ENCODE measurements around the gene SCYGR3.
"Not testable (repeated sequence)": the region's sequence is repeated elsewhere in the genome, so short reads cannot be mapped to it uniquely, and the experiment has no call there.

Gene SCYGR3

DNA sequence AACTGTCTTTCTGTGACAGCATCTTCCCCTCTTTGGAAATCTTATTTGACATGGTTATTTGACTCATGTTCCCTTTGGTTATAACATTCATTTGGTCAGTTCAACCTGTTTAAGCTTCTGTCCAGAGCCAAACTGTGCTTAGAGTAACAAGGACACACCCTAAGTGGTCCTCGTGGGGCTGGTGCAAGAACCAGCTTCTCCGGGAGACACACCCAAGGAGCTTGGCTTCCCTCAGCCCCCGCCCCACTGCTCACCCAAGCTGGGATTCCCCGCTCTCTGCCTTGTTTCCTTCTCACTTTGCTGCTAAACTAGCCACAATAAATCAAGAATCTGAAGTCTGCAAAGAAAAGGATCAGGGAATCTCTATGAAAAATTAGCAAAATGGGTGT lies 1.4 kb downstream of the SCYGR3 start:
- DNase-seq (ENCODE audit: low read depth) = no peak

DNA sequence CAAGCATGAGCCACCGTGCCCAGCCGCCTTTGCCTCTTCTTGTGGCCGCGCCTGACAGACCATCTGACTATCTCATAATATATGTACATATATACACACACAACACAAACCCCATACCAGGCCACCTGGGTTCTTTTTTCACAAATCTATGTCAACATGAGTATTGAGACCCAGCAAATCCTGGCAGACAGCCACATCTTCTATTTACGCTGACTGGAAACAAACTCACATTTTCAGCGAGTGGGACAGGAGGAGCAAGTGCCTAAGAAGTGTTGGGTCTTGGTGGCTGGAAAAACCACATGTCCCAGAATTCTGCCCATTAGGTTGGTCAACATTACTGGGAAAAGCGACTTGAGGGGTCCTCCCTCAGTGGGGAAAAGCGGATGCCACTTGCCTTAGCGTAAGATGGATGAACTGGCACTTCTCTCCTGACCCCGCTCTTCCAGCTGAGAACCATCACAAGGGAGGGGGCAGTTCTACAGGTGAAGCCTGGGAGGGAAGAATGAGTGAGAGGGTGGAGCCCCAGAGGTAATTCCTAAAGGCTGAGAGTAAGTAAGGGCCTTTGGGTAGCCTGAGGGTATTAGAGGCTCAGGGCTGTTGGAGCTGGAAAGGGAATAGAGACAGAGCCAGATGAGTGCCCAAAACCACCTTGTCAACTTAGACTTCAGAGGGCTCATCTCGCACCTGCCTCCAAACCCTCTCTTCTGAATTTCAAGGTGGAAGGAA lies 1.9 kb downstream of the SCYGR3 start:
- DNase-seq (ENCODE audit: low read depth) = no peak

DNA sequence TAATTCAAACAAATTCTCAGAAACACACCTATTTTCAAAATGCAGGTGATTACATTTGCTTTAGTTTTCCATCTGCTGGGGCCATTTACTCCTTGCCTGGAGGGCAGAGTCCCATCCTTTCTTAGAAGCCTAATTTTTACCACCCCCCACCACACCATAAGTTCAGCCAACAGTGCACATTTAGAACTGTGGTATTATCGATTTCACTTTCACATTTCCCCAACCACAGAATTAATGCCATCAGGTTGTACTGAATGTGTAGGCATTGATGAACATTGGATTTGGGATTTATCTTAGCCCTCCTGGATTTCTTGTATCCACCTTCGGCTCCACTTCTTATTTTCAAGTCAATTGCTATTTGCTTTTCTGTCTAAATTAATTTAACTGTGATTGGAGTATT lies 4.5 kb downstream of the SCYGR3 start:
- no peak for DNase-seq (ENCODE audit: low read depth)

DNA sequence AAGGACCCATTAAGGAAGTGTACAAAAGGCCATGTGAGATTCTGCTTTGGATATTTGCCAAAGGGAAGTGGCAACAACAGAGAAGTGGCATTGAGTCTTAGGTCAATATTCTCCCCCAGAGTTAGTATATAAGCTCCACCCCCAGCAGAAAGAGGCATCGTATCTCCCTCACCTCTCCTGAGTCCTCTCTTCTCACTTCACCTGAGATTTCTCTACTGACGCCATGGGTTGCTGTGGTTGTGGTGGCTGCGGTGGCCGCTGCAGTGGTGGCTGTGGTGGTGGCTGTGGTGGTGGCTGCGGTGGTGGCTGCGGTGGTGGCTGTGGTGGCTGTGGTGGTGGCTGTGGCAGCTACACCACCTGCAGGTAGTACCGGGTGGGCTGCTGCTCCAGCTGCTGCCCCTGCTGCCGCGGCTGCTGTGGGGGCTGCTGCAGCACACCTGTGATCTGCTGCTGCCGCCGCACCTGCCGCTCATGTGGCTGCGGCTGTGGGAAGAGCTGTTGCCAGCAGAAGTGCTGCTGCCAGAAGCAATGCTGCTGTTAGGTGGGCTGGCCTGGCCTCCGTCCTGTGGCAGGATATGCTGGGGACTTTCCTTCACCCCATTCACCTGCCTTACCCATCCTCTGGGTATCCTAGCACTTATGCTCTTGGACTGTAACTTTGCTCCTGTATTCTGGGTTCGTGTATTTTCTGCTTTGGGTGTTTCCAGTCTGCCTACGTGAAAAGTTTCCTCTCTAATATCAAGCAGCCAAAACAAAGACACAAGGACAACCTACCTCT lies 5.9 kb downstream of the SCYGR3 start:
- DNase-seq (ENCODE audit: low read depth) = no peak

DNA sequence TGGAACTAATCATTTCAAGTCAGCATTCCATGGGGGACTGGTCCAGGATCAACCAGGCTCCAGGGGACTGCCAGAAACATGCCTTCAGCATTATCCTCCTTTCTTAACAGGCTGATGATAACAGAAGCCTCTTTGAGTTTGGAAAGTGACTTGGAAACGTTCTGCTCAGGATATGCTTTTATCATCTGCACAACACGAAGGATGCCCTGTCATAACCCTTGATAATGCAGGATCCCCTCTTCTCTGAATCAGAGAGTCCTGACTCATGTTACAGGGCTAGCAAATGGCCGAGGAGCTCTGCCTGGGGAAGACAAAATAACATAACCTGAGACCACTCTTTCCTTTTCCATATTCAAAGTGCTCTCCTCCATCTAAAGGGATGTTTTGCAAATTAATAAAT lies 6.7 kb downstream of the SCYGR3 start:
- no peak for DNase-seq (ENCODE audit: low read depth)

DNA sequence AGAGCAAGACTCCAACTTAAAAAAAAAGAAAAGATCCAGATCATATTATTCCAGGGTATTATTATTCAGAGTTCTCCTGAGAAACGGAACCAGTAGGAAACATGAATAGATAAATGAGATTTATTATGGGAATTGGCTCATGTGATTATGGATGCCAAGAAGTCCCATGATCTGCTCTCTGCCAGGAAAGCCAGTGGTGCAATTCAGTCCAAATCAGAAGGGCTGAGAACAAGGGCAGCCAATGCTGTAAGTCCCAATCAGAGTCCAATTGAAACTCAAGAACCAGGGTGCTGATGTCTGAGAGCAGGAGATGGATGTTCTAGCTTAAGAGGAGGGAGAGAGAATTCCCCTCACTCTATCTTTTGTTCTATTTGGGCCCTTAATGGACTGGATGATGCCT lies 8.2 kb downstream of the SCYGR3 start:
- no peak for DNase-seq (ENCODE audit: low read depth)

DNA sequence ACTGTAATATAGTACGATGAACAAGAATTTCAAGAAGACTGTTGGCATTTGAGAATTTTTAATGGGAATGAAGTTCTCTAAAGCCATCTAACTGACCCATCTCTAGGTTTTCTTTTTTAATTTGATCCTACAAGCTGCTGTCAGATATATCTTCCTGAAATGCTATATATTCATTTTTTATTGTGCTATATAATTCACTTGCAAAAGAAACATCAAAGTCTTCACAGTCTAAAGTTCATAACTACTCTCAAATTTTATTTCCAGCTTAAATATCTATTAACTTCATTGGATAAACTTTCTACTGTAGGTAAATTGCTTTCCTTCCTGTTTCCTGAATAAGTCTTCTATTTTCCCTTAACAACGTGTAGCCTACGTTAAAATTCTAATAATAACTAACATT lies 12.3 kb downstream of the SCYGR3 start:
- DNase-seq (ENCODE audit: low read depth) = no peak

DNA sequence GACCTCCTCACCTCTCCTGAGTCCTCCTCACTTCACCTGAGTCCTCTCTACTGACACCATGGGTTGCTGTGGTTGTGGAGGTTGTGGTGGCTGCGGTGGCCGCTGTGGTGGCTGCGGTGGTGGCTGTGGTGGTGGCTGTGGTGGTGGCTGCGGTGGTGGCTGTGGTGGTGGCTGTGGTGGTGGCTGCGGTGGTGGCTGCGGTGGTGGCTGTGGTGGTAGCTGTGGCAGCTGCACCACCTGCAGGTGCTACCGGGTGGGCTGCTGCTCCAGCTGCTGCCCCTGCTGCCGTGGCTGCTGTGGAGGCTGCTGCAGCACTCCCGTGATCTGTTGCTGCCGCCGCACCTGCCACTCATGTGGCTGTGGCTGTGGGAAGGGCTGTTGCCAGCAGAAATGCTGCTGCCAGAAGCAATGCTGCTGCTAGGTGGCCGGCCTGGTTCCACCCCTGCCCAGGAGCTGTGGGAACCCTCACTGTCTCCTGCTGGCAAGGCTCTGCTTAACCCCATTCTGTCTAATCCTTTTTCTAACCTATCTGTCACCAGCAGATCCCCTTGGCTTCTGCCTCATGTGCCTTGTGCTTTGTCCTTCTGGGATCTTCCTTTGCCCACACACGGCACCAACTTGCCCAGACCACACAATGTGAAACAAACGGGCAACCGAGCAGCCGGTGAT lies 15.7 kb downstream of the SCYGR3 start, which contains the start of gene SCYGR2:
Gene SCYGR2, plus strand, starts transcription at position 59 of the 669 bp plus-strand sequence. Its CDS starts 0 bp downstream, at position 59.
- not testable (repeated sequence) for DNase-seq (ENCODE audit: low read depth)

DNA sequence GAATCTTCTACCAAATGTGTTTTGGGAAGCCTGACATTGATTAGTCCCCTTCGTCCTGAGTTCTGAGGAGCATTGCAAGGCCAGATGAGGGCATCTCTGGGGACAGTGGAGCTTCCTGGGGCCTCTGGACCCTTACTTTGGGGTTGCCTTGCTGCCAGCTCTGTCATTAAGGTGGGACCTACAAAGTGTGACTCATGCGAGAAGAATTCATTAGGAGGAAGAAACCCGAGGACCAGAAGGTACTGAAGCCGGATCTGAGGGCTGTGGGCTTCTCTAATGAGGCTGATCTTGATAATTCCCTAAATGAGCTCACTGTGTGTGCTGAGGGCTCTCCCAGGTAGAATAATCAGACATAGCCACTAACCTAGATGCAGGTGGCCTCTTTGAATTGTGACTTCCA lies 16.6 kb downstream of the SCYGR3 start:
- DNase-seq (ENCODE audit: low read depth) = no peak

DNA sequence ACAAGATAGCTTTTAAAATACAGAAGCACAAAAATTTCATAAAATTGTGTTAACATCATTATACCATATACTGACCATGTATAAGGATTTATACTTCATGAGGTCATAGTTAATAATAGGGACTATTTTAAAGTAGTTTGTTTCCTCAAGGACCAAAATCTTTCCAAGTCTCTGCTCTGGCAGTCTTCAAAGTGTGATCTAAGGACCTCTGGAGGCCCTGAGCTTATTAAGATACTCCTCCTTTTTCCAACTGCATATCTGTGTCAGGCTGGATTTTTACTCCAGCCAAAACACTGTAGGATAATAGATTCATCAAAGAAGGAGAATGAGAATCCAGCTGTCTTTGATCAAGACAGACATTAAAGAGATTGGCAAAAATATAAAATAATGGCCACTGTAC lies 17.6 kb downstream of the SCYGR3 start:
- no peak for DNase-seq (ENCODE audit: low read depth)

DNA sequence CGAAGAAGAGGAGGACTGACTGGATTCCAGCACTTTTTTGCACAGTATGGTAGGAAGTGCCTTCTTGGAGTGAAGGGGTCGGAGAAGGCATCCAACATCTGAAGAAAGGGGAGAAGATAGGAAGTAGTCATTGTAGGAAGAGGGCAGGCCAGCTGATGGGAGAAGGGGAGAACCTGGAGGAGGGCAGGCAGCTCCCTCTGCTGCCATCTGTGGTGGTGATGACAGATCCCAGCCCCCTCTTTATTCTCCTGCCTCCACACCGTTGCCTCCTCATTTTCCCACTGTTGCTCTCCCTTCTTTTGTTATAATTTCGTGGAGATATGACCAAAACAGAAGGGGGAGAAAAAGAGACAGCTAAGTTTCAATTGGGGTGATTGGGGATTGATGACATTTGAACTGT lies 18.8 kb downstream of the SCYGR3 start:
- no peak for DNase-seq (ENCODE audit: low read depth)

DNA sequence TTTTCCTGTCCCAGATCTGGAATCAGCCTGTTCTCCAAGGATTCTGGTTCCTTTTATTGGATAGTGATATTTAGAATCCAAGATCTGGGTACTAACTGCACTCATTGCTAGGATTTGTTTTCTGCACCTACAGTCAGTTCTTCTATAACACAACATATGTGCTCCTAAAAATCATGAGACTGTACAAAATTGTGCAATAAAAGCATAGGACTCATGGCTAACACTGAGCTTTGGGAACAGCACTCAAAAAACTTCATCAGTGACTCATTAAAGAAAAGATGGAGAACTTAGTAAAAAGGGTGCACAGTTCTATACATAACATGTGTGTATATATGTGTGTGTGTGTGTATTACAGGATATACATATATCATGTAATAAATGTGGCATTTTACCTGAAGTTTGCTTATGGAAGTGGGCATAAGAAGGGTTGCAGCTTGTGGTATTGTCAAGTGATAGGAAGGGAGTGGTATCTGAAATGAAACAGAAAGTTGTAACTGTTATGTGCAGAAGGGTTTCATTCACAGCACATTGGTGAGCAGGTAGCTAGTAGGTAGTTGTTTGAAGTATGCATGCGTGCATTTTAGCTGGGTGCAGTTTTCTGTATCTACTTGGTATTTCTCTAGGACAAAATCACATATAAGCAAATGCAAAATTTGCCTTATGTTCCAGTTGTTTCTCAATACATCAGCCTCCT lies 21.8 kb downstream of the SCYGR3 start:
- no peak for DNase-seq (ENCODE audit: low read depth)

DNA sequence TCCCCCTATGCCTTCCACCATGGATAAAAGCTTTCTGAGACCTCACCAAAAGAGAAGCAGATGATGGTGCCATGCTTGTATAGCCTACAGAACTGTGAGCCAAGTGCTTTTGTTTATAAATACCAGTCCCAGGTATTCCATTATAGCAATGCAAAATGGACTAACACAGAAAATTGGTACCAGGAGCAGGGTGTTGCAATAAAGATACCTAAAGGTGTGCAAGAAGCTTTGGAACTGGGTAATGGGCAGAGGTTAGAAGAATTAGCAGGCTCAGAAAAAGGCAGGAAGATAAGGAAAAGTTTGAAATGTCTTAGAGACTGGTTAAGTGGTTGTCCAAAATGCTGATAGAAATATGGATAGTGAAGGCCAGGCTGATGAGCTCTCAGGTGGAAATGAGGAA lies 32.3 kb downstream of the SCYGR3 start:
- DNase-seq (ENCODE audit: low read depth) = no peak

DNA sequence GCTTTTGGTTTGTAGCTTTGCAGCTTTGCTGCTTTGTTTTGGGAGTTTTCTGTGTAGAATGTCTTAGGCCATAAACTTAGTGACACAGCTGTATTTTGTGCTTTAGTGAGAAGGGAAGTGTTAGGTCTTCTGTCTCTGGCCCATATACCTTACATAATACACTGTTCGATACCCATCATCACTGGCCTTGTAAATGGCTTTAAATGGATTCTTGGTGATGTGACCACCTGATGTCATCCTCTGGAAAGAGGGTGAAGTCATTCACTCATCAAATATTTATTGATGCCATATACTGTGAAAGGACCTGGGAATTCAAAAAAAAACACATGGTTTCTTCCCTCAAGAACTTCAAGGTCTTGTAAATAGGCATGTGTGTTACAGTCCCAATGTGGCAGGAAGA lies 34.8 kb downstream of the SCYGR3 start:
- no peak for DNase-seq (ENCODE audit: low read depth)

DNA sequence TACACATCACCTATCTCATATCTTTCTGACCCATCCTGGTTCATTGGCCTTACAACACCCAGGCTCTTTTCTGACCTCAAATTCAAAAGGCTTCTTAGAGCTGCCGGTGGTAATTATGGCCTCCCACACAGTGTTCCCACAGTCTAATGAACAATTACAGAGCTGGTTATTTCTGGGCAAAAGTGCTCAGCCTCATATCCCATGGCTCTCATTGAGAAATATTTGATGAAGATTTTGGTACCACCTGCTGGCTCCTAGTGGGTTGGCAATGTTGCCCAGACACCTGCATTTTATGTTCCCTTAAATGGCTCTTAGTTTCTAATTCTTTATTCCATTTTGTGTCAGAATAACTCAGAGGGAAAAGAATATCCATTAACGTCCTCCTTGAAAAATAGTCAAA lies 36.0 kb downstream of the SCYGR3 start:
- no peak for DNase-seq (ENCODE audit: low read depth)

DNA sequence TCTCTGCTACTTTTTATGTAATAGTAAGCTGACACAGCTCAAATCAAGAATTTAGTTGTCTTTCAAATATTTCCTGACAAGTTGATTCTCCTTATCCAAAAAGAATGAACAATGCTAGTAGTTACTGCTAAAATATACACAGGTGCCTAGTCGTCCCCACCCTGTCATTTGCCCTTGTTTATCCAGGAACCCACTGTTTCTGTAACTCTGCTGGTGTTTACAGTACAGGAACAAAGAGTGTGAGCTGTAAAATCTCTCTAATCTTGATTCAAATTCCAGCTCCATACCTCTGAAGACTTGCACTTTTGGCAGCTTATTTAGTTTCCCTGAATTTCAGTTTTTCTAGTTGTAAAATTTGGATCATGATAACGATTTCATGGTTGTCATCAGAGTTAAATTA lies 37.1 kb downstream of the SCYGR3 start:
- no peak for DNase-seq (ENCODE audit: low read depth)

DNA sequence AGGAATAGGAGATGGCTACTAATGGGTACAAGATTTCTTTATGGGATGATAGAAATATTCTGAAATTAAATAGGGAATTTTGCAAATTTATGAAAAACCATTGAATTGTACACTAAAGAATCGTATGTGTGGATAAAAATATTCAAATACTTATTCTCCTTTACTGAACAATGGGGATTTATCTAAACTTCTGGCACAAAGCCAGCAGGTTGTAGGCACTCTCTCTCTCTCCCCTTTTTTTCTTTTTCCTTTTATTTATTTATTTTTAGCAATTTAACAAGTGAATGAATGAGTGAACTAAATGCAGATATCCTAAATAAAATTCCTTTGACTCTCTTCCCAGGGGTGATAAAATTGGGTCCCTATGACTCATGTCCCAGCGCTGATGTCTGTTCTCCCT lies 37.8 kb downstream of the SCYGR3 start:
- DNase-seq (ENCODE audit: low read depth) = no peak

DNA sequence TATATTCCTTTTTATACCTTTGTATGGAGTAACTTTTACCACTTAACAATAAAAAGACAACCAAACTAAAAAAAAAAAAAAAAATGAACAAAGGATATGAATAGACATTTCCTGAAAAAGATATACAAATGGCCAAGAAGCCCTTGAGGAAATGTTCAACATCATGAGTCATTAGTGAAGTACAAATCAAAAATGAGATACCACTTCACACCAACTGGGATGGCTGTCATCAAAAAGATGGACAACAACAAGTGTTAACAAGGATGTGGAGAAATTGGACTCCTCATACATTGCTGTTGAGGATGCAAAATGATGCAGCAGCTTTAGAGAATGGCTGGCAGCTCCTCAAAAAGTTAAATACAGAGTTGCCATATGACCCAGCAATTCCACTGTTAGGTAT lies 38.5 kb downstream of the SCYGR3 start:
- no peak for DNase-seq (ENCODE audit: low read depth)

DNA sequence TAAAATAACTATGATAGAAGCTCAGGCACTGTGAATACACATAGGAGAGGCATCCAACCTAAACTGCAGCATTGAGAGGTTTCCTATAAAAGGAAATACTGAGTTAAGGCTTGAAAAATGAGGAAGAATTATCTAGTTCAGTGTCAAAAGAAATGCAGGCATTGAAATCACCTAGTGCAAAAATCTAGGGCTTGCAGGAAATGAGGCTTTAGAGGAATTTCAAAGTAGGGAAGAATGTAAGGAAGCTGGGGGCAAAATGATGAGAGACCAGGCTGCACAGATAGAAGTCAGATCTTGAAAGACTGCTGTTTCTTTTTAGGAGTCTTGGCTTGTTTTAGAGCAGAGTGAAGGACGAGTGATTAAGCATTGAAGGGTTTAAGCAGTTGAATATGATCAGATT lies 44.0 kb downstream of the SCYGR3 start:
- no peak for DNase-seq (ENCODE audit: low read depth)

DNA sequence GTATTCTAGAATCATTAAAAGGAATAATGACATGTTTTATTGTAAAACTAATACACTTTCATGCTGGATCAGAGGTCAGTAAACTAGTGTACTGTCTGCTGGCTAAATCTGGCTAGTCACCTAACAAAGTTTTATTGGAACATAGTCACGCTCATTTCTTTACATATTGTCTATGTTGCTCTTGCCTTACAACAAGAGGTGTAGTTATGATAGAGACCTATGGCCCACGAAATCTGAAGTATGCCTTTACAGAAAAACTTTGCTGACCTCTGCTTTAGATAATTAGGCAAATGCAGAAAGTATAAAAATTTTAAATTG lies 45.8 kb downstream of the SCYGR3 start:
- DNase-seq (ENCODE audit: low read depth) = no peak

DNA sequence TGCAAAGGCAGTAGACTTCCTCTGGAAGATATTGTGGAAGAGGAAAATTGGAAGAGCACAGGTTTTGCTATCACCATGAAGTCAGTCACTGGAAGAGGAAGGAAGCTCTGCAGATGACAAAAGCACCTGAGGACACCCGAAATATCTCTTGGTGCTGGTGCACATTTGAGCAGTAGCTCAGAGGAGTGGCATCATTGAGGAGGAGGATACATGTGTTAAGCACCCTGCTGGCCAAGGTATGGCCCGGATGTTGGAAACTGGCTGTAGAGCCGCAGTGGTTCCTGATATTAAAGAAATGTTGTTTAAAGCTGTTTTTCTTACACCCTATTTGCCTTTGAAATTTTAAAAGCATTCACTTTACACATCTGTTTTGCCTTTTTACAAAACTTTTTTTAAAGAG lies 48.6 kb downstream of the SCYGR3 start:
- no peak for DNase-seq (ENCODE audit: low read depth)

DNA sequence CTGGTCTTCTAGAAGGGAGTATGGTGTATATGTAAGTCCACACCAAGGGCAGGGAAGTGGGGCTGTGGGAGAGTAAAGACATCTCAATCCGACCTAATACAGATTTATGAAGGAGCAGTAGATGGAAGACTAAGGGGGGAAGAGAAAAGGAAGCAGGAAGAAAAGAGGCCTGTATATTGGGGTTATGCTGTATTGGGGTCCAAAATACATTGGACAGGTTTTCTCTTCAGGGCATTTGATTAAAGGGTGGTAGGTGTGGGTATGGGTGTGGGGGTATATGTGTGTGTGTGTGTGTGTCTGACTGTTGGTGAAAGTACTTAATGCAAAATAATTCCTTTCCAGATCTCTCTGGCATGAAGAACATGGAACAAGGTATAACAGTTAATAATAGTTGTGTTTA lies 49.6 kb downstream of the SCYGR3 start:
- no peak for DNase-seq (ENCODE audit: low read depth)

Measured in stimulated activated CD8-positive, alpha-beta memory T cell treated with anti-CD3 and anti-CD28 coated beads, Interleukin-15, amount 100 ng/mL, for 24 hours (primary cell).